Activated T-helper 17 cell treated with anti-CD3 and anti-CD28 coated beads, Interleukin-2, amount 50 U/mL, for 72 hours (primary cell): ENCODE results near the gene SCAMP2. TPM values are rescaled to one million over a fixed set of nuclear protein-coding genes. Genes with fewer than 3 reads are reported as not detected.

ENCODE experiments used
- ATAC-seq: fragments of 150-1000 bp; cut with Tn5 transposase; replicated peaks from 2 replicates; pipeline ENCODE4 v1.10.0; 2021; ENCODE audit warnings: mild to moderate bottlenecking, moderate library complexity
- H3K27ac Mint-ChIP-seq: one replicate; pipeline ENCODE4 v1.8.0; 2022; ENCODE audit warnings: mixed read lengths
- H3K27me3 Mint-ChIP-seq: one replicate; pipeline ENCODE4 v1.8.0; 2022; ENCODE audit warnings: mixed read lengths
- H3K36me3 Mint-ChIP-seq: one replicate; pipeline ENCODE4 v1.8.0; 2022; ENCODE audit warnings: low read depth, mild to moderate bottlenecking, mixed read lengths
- H3K4me1 Mint-ChIP-seq: one replicate; pipeline ENCODE4 v1.8.0; 2022; ENCODE audit warnings: mixed read lengths
- H3K4me3 Mint-ChIP-seq: one replicate; pipeline ENCODE4 v1.8.0; 2022; ENCODE audit warnings: mild to moderate bottlenecking, mixed read lengths
- H3K9me3 Mint-ChIP-seq: one replicate; pipeline ENCODE4 v1.8.0; 2022; ENCODE audit warnings: mixed read lengths
- total RNA-seq, 2 donors: library from RNA; stranded (reverse); gene quantifications; one replicate each; pipeline ENCODE4 v1.2.3, GENCODE V29; 2022

Gene SCAMP2
- total RNA-seq, 2 donors from 2014 or later: 87.1 to 111 TPM

- no peak overlapping the region for H3K4me3 Mint-ChIP-seq
- no peak for ATAC-seq
- no peaks in the 10 kb centered on the region for H3K36me3 Mint-ChIP-seq
- H3K9me3 Mint-ChIP-seq: no peaks in the 10 kb centered on the region
- H3K27me3 Mint-ChIP-seq: no peaks in the 10 kb centered on the region
- H3K4me1 Mint-ChIP-seq: peaks cover 7% of the 10 kb centered on the region
- H3K27ac Mint-ChIP-seq: no peak overlapping the region
These were observed 11.5 kb upstream of the SCAMP2 start for GRCh38 chr15:74884428-74885223.

DNA sequence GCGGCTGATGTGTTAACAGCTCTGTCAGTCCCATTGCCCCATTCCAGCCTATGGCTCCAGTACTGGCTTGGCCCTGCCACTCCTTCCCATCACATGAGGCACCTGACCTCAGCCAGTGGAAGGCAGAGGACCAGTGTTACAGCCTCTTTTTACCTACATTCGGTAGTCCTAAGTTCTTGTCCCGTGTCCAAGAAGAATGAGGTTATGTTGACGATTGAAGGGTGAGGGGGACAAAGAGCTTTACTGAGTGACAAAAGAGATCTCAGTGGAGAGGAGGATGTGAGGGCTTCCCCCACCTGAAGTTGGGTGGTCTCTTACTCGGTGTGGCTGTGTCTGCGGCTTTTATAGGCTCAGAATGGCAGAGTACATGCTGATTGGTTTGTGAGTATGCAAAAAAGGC is 9.4 kb upstream of the SCAMP2 start:
- Mint-ChIP-seq H3K27me3 (no peaks in the 10 kb centered on the region), H3K9me3 (no peaks in the 10 kb centered on the region), H3K27ac (no peak overlapping the region), H3K36me3 (no peaks in the 10 kb centered on the region), H3K4me3 (no peak overlapping the region), H3K4me1 (no peaks in the 10 kb centered on the region)
- no peak for ATAC-seq

DNA sequence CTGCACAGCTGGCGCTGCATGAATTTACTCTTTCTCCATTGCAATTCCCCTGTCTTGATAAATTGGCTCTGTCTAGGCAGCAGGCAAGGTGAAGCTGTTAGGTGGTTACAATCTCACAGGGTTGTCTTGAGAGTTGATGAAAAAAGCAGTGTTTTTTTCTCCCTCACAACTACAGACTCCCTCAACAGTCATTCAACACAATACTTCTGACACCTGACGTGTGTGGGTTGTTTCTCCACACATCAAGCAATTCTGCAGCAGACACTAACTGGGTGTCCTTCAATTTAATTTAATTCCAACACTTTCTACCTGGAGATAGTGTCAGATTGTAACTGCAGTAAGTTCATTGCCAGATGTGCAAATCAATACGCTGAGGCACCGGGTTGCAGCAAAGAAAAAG is 5.1 kb upstream of the SCAMP2 start:
- H3K9me3 Mint-ChIP-seq: no peaks in the 10 kb centered on the region
- no peaks in the 10 kb centered on the region for H3K27me3 Mint-ChIP-seq
- H3K4me1 Mint-ChIP-seq: peaks cover 4% of the 10 kb centered on the region
- H3K4me3 Mint-ChIP-seq: no peak overlapping the region
- H3K36me3 Mint-ChIP-seq: no peaks in the 10 kb centered on the region
- ATAC-seq: no peak
- no peak overlapping the region for H3K27ac Mint-ChIP-seq

DNA sequence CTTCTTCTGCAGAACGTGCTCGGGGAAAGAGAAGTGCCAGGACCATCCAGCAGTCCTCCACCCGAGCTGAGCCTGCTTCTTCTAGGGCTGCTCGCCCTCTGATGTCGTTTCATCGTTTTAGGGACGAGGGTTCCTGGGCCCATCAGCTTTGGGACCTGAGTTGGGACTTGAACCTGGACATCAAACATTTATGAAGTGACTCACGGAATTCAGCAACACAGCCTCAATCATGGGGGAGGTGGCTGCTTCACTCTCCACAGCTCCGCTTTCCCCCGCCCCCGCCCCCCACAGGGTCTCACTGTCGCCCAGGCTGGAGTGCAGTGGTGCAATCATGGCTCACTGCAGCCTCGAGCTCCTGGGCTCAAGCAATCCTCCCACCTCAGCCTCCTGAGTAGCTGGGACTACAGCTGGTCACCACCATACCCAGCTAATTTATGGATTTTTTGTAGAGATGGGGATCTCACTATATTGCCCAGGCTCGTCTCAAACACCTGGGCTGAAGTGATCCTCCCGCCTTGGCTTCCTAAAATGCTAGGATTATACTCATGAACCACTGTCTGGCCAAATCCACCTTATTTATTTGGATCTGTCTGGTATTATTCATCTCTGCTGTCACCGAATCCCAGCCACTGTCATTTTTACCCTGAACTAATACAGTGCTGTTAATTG is 725 bp upstream of the SCAMP2 start:
- Mint-ChIP-seq H3K36me3 (peaks cover 25% of the 10 kb centered on the region), H3K4me1 (peaks cover 30% of the 10 kb centered on the region), H3K9me3 (no peaks in the 10 kb centered on the region), H3K27me3 (no peaks in the 10 kb centered on the region), H3K4me3 (peak overlapping the region; percentile 97), H3K27ac (peak overlapping the region; percentile 93)
- no peak for ATAC-seq

- Mint-ChIP-seq H3K9me3 (no peaks in the 10 kb centered on the region), H3K4me1 (peaks cover 38% of the 10 kb centered on the region), H3K27ac (peak overlapping the region; percentile 93), H3K4me3 (peak overlapping the region; percentile 97), H3K36me3 (peaks cover 38% of the 10 kb centered on the region), H3K27me3 (no peaks in the 10 kb centered on the region)
- no peak for ATAC-seq
These were observed 496 bp downstream of the SCAMP2 start for GRCh38 chr15:74872702-74873035.

DNA sequence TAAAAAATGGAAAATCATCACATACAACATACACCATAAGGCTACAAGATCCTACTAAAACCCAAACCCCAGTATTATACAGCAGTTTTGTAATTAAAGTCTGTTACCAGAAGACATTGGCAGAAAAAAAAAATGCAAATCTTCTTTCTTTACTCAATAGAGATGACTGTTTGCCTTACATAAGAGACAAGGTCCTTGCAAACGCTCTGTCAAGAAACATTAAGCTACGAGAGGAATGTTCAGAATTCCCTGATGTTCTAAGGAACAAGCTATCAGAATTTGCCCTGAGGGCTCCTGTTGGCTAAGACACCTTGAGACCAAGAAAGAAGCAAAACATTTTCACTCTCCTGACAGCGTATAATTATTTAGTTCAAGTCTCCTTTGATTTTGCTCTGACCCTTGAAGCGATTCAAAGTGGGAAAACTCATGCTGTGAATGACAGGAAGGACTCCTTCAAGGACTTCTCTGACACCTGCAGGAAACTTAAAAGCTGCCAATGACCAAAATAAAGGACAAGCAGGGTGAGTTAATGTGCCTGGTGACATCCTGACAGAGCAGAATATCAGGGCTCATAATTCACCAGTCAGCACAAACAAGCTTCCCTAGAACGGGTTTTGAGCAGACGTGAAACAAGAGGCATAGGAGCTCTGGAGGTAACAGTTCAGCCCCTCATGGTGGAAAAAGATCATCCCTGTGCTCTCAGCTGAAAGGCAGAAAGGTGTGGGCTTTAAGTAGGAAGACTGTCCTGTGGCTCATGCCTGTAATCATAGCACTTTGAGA is 2.5 kb downstream of the SCAMP2 start:
- Mint-ChIP-seq H3K36me3 (peaks cover 57% of the 10 kb centered on the region), H3K9me3 (no peaks in the 10 kb centered on the region), H3K27me3 (no peaks in the 10 kb centered on the region), H3K27ac (peak overlapping the region; percentile 86), H3K4me3 (peak overlapping the region; percentile 97), H3K4me1 (peaks cover 52% of the 10 kb centered on the region)
- ATAC-seq: no peak

DNA sequence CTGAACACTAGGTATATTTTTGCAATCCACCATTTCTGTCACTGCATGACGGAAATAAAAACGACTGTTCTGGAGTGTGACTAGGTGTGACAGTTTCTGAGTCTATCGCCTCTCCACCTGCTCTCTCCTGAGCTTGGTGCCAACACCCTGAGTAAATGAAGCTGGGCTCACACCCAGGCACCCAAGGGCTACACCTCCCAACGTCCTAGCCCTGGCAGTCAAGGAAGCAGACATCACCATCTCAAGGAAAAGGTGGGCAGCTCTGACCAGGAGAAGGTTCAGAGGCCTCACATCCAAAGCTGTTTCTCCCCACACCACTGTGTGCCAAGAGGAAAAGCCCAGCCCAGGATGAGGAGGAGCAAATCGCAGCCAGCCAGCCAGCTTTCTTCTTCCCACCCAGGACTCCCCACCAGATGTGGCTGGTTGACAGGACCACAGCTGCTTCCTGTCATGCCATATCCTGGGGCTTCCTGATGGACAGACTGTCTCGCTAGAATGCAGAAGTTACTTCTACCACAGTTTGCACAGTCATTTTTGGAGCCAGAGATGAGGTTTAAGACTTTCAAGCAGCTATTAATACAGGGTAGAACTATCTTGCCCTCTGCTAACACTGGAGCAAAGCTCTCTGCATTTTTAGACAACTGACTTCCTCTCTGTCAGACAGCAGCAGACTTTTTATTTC is 3.3 kb downstream of the SCAMP2 start:
- Mint-ChIP-seq H3K27me3 (no peaks in the 10 kb centered on the region), H3K36me3 (peaks cover 62% of the 10 kb centered on the region), H3K4me3 (peak overlapping the region; percentile 97), H3K4me1 (peaks cover 57% of the 10 kb centered on the region), H3K27ac (peak overlapping the region; percentile 86), H3K9me3 (no peaks in the 10 kb centered on the region)
- ATAC-seq: peak; percentile 57

DNA sequence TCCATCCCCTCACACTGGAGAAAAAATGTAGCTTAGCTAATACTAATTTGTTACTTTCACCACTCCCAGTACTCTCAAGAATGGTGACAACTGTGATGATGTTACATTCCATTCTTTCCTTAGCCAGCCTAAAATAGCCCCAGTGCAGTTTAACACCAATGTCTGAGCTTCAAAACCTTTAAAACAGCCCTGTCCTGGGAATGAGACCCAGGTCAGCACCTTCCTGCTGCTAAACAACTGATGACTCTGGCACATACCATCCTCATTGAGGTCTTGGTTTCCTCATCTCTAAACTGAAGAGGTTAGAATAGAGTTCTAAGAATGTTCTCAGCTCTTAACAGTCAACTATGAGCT is 3.8 kb downstream of the SCAMP2 start:
- no peaks in the 10 kb centered on the region for H3K9me3 Mint-ChIP-seq
- H3K27ac Mint-ChIP-seq: peak overlapping the region; percentile 86
- no peaks in the 10 kb centered on the region for H3K27me3 Mint-ChIP-seq
- H3K36me3 Mint-ChIP-seq: peaks cover 66% of the 10 kb centered on the region
- H3K4me3 Mint-ChIP-seq: peak overlapping the region; percentile 97
- H3K4me1 Mint-ChIP-seq: peaks cover 60% of the 10 kb centered on the region
- peak; percentile 28 for ATAC-seq

GRCh38 chr15:74868059-74868458 is 5.1 kb downstream of the SCAMP2 start:
- peak overlapping the region; percentile 97 for H3K4me3 Mint-ChIP-seq
- peak; percentile 6 for ATAC-seq
- peaks cover 73% of the 10 kb centered on the region for H3K36me3 Mint-ChIP-seq
- no peaks in the 10 kb centered on the region for H3K27me3 Mint-ChIP-seq
- peak overlapping the region; percentile 80 for H3K27ac Mint-ChIP-seq
- H3K9me3 Mint-ChIP-seq: no peaks in the 10 kb centered on the region
- H3K4me1 Mint-ChIP-seq: peaks cover 64% of the 10 kb centered on the region

DNA sequence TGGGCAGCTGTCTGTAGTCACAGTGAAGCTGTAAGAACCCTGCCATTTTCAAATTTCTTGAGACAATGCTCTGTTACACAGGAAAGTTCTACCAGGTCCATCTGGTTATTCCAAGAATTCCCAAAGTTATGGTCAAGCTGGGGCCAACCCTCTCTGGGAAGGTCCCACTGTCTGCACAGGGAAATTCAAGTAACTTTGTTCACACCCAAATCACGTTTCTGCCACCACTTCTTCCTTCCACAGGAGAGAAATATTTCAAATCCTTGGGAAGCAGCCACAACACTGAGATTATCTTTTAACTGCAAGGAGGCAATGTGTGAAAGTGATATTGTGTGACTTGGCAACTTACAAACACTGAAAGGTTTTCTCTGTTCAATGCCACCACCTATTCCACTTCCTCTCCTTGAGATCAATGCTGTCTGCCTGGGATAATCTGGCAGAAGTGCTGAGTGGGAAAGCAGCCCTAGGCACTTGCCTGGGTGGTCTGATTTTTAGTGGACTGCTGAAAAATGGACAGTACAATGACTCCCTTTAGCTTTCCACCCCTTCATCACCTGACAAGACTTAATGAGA is 5.6 kb downstream of the SCAMP2 start:
- Mint-ChIP-seq H3K36me3 (peaks cover 68% of the 10 kb centered on the region), H3K9me3 (no peaks in the 10 kb centered on the region), H3K4me1 (peaks cover 61% of the 10 kb centered on the region), H3K4me3 (peak overlapping the region; percentile 97), H3K27ac (peak overlapping the region; percentile 80), H3K27me3 (no peaks in the 10 kb centered on the region)
- ATAC-seq: no peak

GRCh38 chr15:74866090-74866489 is 7.1 kb downstream of the SCAMP2 start:
- Mint-ChIP-seq H3K36me3 (peaks cover 62% of the 10 kb centered on the region), H3K27ac (peak overlapping the region; percentile 90), H3K4me3 (peak overlapping the region; percentile 32), H3K4me1 (peaks cover 58% of the 10 kb centered on the region), H3K9me3 (no peaks in the 10 kb centered on the region), H3K27me3 (no peaks in the 10 kb centered on the region)
- no peak for ATAC-seq

GRCh38 chr15:74865316-74865715 is 7.8 kb downstream of the SCAMP2 start:
- H3K27me3 Mint-ChIP-seq: no peaks in the 10 kb centered on the region
- H3K4me3 Mint-ChIP-seq: peak overlapping the region; percentile 32
- H3K36me3 Mint-ChIP-seq: peaks cover 54% of the 10 kb centered on the region
- H3K9me3 Mint-ChIP-seq: no peaks in the 10 kb centered on the region
- ATAC-seq: no peak
- peak overlapping the region; percentile 90 for H3K27ac Mint-ChIP-seq
- H3K4me1 Mint-ChIP-seq: peaks cover 51% of the 10 kb centered on the region

DNA sequence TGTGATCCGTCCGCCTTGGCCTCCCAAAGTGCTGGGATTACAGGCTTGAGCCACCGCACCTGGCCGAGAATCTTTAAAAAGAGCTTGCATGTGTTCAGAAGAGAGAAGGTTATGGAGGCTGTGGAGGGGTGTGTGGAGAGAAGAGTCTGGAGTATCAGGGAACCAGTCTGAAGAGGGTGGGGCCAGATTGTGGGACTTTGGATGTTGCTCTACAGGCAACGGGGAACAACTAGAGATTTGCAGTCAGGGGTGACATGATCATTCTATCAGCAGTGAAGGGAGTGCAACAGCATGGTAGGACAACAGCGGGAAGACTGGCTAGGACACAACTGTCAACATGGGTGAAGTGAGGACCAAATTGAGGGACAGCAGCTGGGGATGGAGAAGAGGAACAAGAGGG is 8.9 kb downstream of the SCAMP2 start:
- Mint-ChIP-seq H3K4me1 (peaks cover 42% of the 10 kb centered on the region), H3K9me3 (no peaks in the 10 kb centered on the region), H3K27me3 (no peaks in the 10 kb centered on the region), H3K4me3 (no peak overlapping the region), H3K36me3 (peaks cover 50% of the 10 kb centered on the region), H3K27ac (peak overlapping the region; percentile 71)
- ATAC-seq: no peak
